H1 (cell line): Measurements from ENCODE around the gene SYT2.

Experiments
- ATF2 ChIP-seq: IDR thresholded peaks from 2 replicates; pipeline ENCODE4 v1.6.1; 2012; ENCODE audit warnings: low read length, inconsistent platforms
- CREB1 ChIP-seq: IDR thresholded peaks from 2 replicates; pipeline ENCODE4 v1.6.1; 2012; ENCODE audit warnings: inconsistent platforms
- EZH2 ChIP-seq: fragments of 200-600 bp; sonication (generic); IDR thresholded peaks from 2 replicates; pipeline ENCODE4 v1.7.1; 2012; ENCODE audit warnings: low read depth, mild to moderate bottlenecking, moderate library complexity, low read length, inconsistent platforms; ENCODE audit not compliant: severe bottlenecking
- GABPA ChIP-seq: IDR thresholded peaks from 2 replicates; pipeline ENCODE4 v1.6.1; 2011; ENCODE audit warnings: mild to moderate bottlenecking, low read length, moderate library complexity, borderline replicate concordance; ENCODE audit not compliant: insufficient read depth
- KDM1A ChIP-seq: fragments of 200-600, 300-600 bp; sonication (generic); IDR thresholded peaks from 2 replicates; pipeline ENCODE4 v1.7.1; 2016; ENCODE audit warnings: mild to moderate bottlenecking, low read length, borderline replicate concordance
- MAFK ChIP-seq: IDR thresholded peaks from 2 replicates; pipeline ENCODE4 v1.6.1; 2012; ENCODE audit warnings: low read depth, mild to moderate bottlenecking, improper control_type of control experiment, low read length
- POLR2A ChIP-seq, 2 experiments: IDR thresholded peaks; 1 replicate in 1 of 2; 2 replicates in 1 of 2; pipeline ENCODE4 v1.6.1; 2011; ENCODE audit warnings: low read depth in 2 of 2, low read length in 2 of 2, mild to moderate bottlenecking in 2 of 2; ENCODE audit errors: control extremely low read depth in 1 of 2
- SIN3A ChIP-seq, 2 experiments: IDR thresholded peaks in 1 of 2; conservative IDR thresholded peaks in 1 of 2; 2 replicates each; pipeline ENCODE4 v1.6.1; 2011 to 2012; ENCODE audit warnings: low read length in 2 of 2, improper control_type of control experiment in 1 of 2, low read depth in 1 of 2, mild to moderate bottlenecking in 1 of 2
- TF ChIP-seq, protein P1 (sequence below), 3 experiments: IDR thresholded peaks; 1 replicate in 2 of 3; 2 replicates in 1 of 3; pipeline versions ENCODE4 v1.5.1 to v1.6.1; 2011; ENCODE audit warnings: low read length in 3 of 3, mild to moderate bottlenecking in 3 of 3, inconsistent platforms in 2 of 3, low read depth in 1 of 3, moderate library complexity in 1 of 3; ENCODE audit not compliant: insufficient read depth in 1 of 3; ENCODE audit errors: control extremely low read depth in 1 of 3
- TF ChIP-seq, protein P2 (sequence below): IDR thresholded peaks from 2 replicates; pipeline ENCODE4 v1.6.1; 2011; ENCODE audit warnings: low read depth, mild to moderate bottlenecking, low read length; ENCODE audit not compliant: insufficient read depth

DNA sequence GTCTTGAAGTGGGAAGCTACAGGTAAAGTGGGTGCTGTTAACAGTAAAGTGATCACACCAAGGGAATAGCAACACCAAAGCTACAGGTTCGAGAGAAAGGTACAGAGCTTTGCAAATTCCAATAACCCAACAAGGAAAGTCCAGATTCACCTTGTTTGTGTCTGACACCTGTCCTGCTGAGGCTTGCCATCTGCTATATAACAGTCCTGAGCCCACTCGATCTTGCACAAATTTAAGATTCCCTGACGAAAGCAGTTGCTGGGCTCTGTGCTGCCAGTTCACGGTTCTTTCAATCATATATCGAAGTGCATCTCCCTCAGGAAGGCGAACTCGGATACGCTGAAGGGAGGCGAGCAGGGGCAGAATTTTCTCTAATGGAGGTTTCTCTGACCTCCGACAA is 23.0 kb upstream of the SYT2 start:
- TF ChIP-seq CREB1: no peak
- no peak for TF ChIP-seq MAFK
- TF ChIP-seq, protein P1, sequence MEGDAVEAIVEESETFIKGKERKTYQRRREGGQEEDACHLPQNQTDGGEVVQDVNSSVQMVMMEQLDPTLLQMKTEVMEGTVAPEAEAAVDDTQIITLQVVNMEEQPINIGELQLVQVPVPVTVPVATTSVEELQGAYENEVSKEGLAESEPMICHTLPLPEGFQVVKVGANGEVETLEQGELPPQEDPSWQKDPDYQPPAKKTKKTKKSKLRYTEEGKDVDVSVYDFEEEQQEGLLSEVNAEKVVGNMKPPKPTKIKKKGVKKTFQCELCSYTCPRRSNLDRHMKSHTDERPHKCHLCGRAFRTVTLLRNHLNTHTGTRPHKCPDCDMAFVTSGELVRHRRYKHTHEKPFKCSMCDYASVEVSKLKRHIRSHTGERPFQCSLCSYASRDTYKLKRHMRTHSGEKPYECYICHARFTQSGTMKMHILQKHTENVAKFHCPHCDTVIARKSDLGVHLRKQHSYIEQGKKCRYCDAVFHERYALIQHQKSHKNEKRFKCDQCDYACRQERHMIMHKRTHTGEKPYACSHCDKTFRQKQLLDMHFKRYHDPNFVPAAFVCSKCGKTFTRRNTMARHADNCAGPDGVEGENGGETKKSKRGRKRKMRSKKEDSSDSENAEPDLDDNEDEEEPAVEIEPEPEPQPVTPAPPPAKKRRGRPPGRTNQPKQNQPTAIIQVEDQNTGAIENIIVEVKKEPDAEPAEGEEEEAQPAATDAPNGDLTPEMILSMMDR (IDR thresholded peaks at IDR 0.05; ENCODE audit: control extremely low read depth in 1 of 3, insufficient read depth in 1 of 3, low read depth in 1 of 3, low read length in 3 of 3): no peak
- no peak for TF ChIP-seq GABPA
- no peak for TF ChIP-seq SIN3A (conservative IDR thresholded peaks at IDR 0.05 in 1 of 2, IDR thresholded peaks at IDR 0.05 in 1 of 2; ENCODE audit: low read depth in 1 of 2, low read length in 2 of 2)
- TF ChIP-seq POLR2A (IDR thresholded peaks at IDR 0.05; ENCODE audit: control extremely low read depth in 1 of 2, low read depth in 2 of 2, low read length in 2 of 2): no peak
- TF ChIP-seq, protein P2, sequence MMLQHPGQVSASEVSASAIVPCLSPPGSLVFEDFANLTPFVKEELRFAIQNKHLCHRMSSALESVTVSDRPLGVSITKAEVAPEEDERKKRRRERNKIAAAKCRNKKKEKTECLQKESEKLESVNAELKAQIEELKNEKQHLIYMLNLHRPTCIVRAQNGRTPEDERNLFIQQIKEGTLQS: no peak
- no peak for TF ChIP-seq KDM1A
- no peak for TF ChIP-seq ATF2
- TF ChIP-seq EZH2: no peak
